Smooth muscle cell (in vitro differentiated cells): ENCODE data around the gene MYLK2. TPM values are rescaled to one million over a fixed set of nuclear protein-coding genes. Genes with fewer than 3 reads are reported as not detected.

Source experiments
- DNase-seq: peaks from one replicate; lab custom pipeline; 2025; ENCODE audit not compliant: unreplicated experiment; lab: John Stamatoyannopoulos, UW
- H2AFZ ChIP-seq: fragments of 200-600 bp; sonication (generic); 2 replicates; pipeline ENCODE4 v1.6.0; 2016; ENCODE audit warnings: antibody characterized with exemption, low read depth, mild to moderate bottlenecking
- H3F3A ChIP-seq: fragments of 200-600 bp; sonication (generic); 2 replicates; pipeline ENCODE4 v1.6.0; 2017; ENCODE audit warnings: antibody characterized with exemption, low read depth
- H3K27ac ChIP-seq: fragments of 200-600 bp; sonication (generic); 2 replicates; pipeline ENCODE4 v1.5.1; 2016; ENCODE audit warnings: low read depth, mild to moderate bottlenecking
- H3K27me3 ChIP-seq: fragments of 200-600 bp; sonication (generic); 2 replicates; pipeline ENCODE4 v1.6.1; 2016; ENCODE audit warnings: low read depth, mild to moderate bottlenecking
- H3K36me3 ChIP-seq: fragments of 200-600 bp; sonication (generic); 2 replicates; pipeline ENCODE4 v1.5.1; 2016; ENCODE audit warnings: low read depth
- H3K4me1 ChIP-seq: fragments of 200-600 bp; sonication (generic); 2 replicates; pipeline ENCODE4 v1.5.1; 2016; ENCODE audit warnings: low read depth
- H3K4me2 ChIP-seq: fragments of 200-600 bp; sonication (generic); 2 replicates; pipeline ENCODE4 v1.6.0; 2016; ENCODE audit warnings: mild to moderate bottlenecking
- H3K4me3 ChIP-seq: fragments of 200-600 bp; sonication (generic); 2 replicates; pipeline ENCODE4 v1.5.1; 2016; ENCODE audit warnings: mild to moderate bottlenecking
- H3K79me2 ChIP-seq: fragments of 200-600 bp; sonication (generic); 2 replicates; pipeline ENCODE4 v1.6.0; 2016; ENCODE audit warnings: low read depth, mild to moderate bottlenecking
- H3K9ac ChIP-seq: fragments of 200-600 bp; sonication (generic); 2 replicates; pipeline ENCODE4 v1.6.0; 2016; ENCODE audit warnings: low read depth
- H3K9me3 ChIP-seq: fragments of 200-600 bp; sonication (generic); replicated peaks from 2 replicates; pipeline ENCODE4 v1.5.1; 2016; ENCODE audit warnings: low read depth
- H4K20me1 ChIP-seq: fragments of 200-600 bp; sonication (generic); 2 replicates; pipeline ENCODE4 v1.6.0; 2016; ENCODE audit warnings: low read depth
- WGBS: methylation state at CpG from one replicate; pipeline ENCODE4 v1.1.7; 2016; ENCODE audit warnings: low lambda C conversion rate; 5-methylcytosine and 5-hydroxymethylcytosine counted together
- polyA plus RNA-seq: library from polyadenylated mRNA; unstranded; fragments of >200 nt; fragmentation: Nextera tagmentation; extraction: Ambion mirVana; gene quantifications from 2 replicates; pipeline ENCODE4 v1.2.1, GENCODE V29; 2016
- total RNA-seq: library from RNA; depleted of rRNA; stranded (reverse); fragments of >200 nt; gene quantifications from 2 replicates; pipeline ENCODE4 v1.2.3, GENCODE V29; 2014
- TF ChIP-seq, protein P1 (sequence below): fragments of 200-600 bp; sonication (generic); IDR thresholded peaks from 2 replicates; pipeline ENCODE4 v1.5.1; 2017; ENCODE audit warnings: borderline replicate concordance, mild to moderate bottlenecking, antibody characterized with exemption; ENCODE audit not compliant: insufficient read depth, poor library complexity, severe bottlenecking

Gene MYLK2
- total and polyA plus RNA-seq, 2 experiments from 2014 or later = 0.09 to 0.22 TPM

DNA sequence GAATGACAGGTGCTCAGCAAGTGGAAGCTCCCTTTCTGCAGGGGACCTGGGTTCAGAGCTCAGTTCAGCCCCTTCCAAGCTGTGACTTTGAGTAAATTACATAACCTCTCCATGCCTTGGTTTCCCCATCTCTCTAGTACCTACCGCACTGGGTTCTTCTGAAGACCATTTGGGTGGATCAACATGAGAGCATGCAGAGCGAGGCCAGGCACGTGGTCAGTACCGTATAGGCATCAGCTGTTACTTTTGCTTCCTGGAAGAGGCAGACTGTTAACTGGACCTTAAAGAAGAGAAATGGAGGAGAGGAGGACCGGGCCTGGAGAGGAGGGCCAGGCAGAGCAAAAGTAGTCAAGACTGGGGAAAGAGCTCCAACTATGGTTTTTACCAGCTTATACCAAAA is 1.7 kb upstream of the MYLK2 start:
- WGBS = 93% methylated on average over 5 of the region's 5 CpGs
- Histone ChIP-seq H3K27me3 (no peaks in the 10 kb centered on the region), H3F3A (no peaks in the 10 kb centered on the region), H3K4me3 (no peak overlapping the region), H3K4me2 (no peak overlapping the region), H3K4me1 (no peaks in the 10 kb centered on the region), H3K79me2 (no peaks in the 10 kb centered on the region), H4K20me1 (no peaks in the 10 kb centered on the region), H3K36me3 (no peaks in the 10 kb centered on the region), H3K27ac (no peak overlapping the region), H3K9me3 (no peaks in the 10 kb centered on the region), H3K9ac (no peak overlapping the region), H2AFZ (no peak overlapping the region)
- TF ChIP-seq, protein P1, sequence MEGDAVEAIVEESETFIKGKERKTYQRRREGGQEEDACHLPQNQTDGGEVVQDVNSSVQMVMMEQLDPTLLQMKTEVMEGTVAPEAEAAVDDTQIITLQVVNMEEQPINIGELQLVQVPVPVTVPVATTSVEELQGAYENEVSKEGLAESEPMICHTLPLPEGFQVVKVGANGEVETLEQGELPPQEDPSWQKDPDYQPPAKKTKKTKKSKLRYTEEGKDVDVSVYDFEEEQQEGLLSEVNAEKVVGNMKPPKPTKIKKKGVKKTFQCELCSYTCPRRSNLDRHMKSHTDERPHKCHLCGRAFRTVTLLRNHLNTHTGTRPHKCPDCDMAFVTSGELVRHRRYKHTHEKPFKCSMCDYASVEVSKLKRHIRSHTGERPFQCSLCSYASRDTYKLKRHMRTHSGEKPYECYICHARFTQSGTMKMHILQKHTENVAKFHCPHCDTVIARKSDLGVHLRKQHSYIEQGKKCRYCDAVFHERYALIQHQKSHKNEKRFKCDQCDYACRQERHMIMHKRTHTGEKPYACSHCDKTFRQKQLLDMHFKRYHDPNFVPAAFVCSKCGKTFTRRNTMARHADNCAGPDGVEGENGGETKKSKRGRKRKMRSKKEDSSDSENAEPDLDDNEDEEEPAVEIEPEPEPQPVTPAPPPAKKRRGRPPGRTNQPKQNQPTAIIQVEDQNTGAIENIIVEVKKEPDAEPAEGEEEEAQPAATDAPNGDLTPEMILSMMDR = no peak
- no peak for DNase-seq

DNA sequence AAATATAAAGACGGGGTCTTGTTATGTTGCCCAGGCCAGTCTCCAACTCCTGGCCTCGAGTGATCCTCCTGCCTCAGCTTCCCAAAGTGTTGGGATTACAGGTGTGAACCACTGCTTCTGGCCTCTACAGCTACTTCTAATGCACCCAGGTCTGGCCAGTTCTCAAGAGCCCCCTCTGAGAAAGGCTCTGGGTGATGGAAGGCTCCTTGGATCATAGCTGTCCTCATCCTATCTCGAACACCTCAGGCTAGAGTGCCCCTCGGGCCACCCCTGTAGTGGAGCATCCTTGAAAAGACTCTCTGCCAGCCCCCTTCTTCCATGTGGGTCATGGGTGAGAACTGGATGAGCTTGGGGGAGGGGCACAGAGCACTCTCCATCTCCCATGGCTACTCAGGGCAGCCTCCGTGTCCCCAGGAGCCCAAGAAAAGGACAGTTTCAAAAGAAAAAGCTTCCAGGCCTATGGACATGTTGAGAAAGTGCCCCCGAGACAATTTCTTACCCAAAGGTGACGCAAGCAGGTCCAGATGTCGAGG is 714 bp upstream of the MYLK2 start:
- Histone ChIP-seq H3K9me3 (no peaks in the 10 kb centered on the region), H4K20me1 (no peaks in the 10 kb centered on the region), H3K9ac (no peak overlapping the region), H3K4me2 (no peak overlapping the region), H2AFZ (no peak overlapping the region), H3K4me1 (no peaks in the 10 kb centered on the region), H3K27me3 (no peaks in the 10 kb centered on the region), H3K36me3 (no peaks in the 10 kb centered on the region), H3K79me2 (no peaks in the 10 kb centered on the region), H3K27ac (no peak overlapping the region), H3F3A (no peaks in the 10 kb centered on the region), H3K4me3 (no peak overlapping the region)
- no peak for DNase-seq
- WGBS = 91% methylated on average over 8 of the region's 8 CpGs
- TF ChIP-seq, protein P1 = no peak

- no peak overlapping the region for H3K4me2 ChIP-seq
- WGBS = 85% methylated on average over 6 of the region's 6 CpGs
- H3K79me2 ChIP-seq = no peaks in the 10 kb centered on the region
- H3K4me3 ChIP-seq = no peak overlapping the region
- no peak for DNase-seq
- no peak overlapping the region for H3K9ac ChIP-seq
- H3F3A ChIP-seq = no peaks in the 10 kb centered on the region
- H3K4me1 ChIP-seq = no peaks in the 10 kb centered on the region
- H3K27ac ChIP-seq = no peak overlapping the region
- no peaks in the 10 kb centered on the region for H3K9me3 ChIP-seq
- no peaks in the 10 kb centered on the region for H3K36me3 ChIP-seq
- H2AFZ ChIP-seq = no peak overlapping the region
- H3K27me3 ChIP-seq = no peaks in the 10 kb centered on the region
- H4K20me1 ChIP-seq = no peaks in the 10 kb centered on the region
- TF ChIP-seq, protein P1 = no peak
Measured at GRCh38 chr20:31820228-31820627, 1.1 kb downstream of the MYLK2 start.

DNA sequence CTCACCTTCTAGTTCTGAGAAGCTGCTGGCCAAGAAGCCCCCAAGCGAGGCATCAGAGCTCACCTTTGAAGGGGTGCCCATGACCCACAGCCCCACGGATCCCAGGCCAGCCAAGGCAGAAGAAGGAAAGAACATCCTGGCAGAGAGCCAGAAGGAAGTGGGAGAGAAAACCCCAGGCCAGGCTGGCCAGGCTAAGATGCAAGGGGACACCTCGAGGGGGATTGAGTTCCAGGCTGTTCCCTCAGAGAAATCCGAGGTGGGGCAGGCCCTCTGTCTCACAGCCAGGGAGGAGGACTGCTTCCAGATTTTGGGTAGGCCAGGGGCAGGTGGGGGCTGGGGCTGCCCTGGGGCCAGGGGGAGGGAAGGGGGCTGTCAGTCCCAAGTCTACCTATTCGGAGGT is 2.3 kb downstream of the MYLK2 start:
- Histone ChIP-seq H3K9me3 (no peaks in the 10 kb centered on the region), H3K27me3 (no peaks in the 10 kb centered on the region), H3K36me3 (no peaks in the 10 kb centered on the region), H2AFZ (no peak overlapping the region), H3K4me1 (no peaks in the 10 kb centered on the region), H3K27ac (no peak overlapping the region), H3K4me2 (no peak overlapping the region), H3K9ac (no peak overlapping the region), H3F3A (no peaks in the 10 kb centered on the region), H4K20me1 (no peaks in the 10 kb centered on the region), H3K4me3 (no peak overlapping the region), H3K79me2 (no peaks in the 10 kb centered on the region)
- WGBS = 76% methylated on average over 5 of the region's 5 CpGs
- DNase-seq = no peak
- TF ChIP-seq, protein P1 = no peak
